ENCODE results near the gene VAV3.
A peak's percentile ranks its signal among the peaks of the same experiment; 100 is the strongest.

The VAV3 gene, protein sequence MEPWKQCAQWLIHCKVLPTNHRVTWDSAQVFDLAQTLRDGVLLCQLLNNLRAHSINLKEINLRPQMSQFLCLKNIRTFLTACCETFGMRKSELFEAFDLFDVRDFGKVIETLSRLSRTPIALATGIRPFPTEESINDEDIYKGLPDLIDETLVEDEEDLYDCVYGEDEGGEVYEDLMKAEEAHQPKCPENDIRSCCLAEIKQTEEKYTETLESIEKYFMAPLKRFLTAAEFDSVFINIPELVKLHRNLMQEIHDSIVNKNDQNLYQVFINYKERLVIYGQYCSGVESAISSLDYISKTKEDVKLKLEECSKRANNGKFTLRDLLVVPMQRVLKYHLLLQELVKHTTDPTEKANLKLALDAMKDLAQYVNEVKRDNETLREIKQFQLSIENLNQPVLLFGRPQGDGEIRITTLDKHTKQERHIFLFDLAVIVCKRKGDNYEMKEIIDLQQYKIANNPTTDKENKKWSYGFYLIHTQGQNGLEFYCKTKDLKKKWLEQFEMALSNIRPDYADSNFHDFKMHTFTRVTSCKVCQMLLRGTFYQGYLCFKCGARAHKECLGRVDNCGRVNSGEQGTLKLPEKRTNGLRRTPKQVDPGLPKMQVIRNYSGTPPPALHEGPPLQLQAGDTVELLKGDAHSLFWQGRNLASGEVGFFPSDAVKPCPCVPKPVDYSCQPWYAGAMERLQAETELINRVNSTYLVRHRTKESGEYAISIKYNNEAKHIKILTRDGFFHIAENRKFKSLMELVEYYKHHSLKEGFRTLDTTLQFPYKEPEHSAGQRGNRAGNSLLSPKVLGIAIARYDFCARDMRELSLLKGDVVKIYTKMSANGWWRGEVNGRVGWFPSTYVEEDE

DNA sequence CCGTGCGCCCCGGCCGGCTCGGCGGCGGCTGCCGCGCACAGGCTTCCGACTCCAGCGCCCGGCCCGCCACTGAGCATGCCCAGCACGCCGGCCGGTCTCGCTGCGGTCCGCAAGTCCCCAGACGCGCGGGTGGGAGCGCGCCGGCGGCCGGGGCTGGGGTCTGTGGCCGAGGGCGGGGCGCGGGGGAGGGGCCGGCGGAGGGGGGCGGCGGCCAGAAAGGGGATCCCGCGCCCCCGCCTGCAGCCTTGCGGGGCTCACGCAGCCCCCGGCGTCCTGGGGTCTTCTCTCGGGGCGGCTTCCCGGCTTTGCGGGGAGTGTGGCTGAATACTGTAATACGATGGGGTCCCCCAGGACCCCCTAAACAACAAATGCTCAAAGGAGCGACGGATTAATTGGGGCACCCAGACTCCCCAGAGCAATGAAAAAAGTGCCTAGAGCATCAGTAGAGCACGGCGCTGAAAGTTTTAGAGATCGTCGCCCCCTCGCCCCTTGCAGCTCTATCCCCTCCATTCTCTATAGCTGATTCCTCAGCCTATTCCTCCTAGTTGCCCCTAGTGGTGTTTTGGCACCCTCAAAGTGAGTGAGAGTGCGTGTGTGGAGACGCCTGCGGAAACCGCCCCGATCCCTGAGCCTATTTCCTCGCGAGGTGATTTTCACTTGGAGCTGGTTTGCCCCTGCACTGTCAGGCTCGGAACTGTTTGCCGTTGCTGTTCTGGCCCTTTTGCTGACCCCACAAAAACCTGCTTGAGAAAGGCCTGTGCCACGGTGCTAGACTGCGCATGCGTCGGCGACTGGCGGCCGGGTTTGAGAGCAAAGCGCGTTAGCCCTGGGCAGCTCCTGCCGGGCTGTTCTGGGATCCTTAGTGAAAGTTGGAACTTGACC is at the start of gene VAV3:
Gene VAV3, minus strand, starts transcription at position 71 of the 882 bp plus-strand sequence. CDS start 311 bp downstream, outside the sequence.
- peak within 1 kb of the TSS; percentile 98 to 100 (median 99) for H3K4me3 Mint-ChIP-seq
- peaks cover 37% of the 10 kb centered on the region for H3K27me3 Mint-ChIP-seq (ENCODE audit: low read depth)
- H3K36me3 Mint-ChIP-seq (ENCODE audit: low read depth), result no peaks in the 10 kb centered on the region
- TF ChIP-seq, protein P1, sequence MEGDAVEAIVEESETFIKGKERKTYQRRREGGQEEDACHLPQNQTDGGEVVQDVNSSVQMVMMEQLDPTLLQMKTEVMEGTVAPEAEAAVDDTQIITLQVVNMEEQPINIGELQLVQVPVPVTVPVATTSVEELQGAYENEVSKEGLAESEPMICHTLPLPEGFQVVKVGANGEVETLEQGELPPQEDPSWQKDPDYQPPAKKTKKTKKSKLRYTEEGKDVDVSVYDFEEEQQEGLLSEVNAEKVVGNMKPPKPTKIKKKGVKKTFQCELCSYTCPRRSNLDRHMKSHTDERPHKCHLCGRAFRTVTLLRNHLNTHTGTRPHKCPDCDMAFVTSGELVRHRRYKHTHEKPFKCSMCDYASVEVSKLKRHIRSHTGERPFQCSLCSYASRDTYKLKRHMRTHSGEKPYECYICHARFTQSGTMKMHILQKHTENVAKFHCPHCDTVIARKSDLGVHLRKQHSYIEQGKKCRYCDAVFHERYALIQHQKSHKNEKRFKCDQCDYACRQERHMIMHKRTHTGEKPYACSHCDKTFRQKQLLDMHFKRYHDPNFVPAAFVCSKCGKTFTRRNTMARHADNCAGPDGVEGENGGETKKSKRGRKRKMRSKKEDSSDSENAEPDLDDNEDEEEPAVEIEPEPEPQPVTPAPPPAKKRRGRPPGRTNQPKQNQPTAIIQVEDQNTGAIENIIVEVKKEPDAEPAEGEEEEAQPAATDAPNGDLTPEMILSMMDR (IDR thresholded peaks at IDR 0.05; ENCODE audit: unreplicated experiment in 3 of 3), result peak in 1 of 3 experiments; percentile 33
- H3K9me3 Mint-ChIP-seq, result no peaks in the 10 kb centered on the region
- peaks cover 19% of the 10 kb centered on the region for H3K4me1 Mint-ChIP-seq
- H3K27ac Mint-ChIP-seq, result peak within 1 kb of the TSS; percentile 82 to 86 (median 84)

DNA sequence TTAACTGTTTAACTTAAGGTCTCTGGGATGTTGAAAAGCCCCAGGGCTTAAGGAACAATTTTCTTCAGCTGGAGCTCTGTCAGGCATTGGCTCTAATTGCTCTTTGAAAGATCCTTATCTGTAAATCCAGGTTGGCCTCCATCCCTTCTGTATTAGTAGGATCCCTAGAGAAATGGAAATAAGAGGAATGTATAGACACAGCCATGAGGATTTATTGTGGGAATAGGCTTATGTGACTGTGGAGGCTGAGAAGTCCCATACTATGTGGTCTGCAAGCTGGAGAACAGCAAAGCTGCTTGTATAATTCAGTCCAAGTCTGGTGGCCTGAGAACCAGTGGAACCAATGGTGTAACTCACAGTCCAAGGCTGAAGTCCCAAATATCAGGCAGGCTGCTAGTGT is 47.6 kb upstream of the VAV3 start:
- TF ChIP-seq, protein P1 (IDR thresholded peaks at IDR 0.05; ENCODE audit: unreplicated experiment in 3 of 3), result no peak
- Mint-ChIP-seq H3K27ac (peak overlapping the region in 1 of 3 experiments; percentile 22), H3K9me3 (no peaks in the 10 kb centered on the region), H3K4me1 (peaks cover 12% of the 10 kb centered on the region), H3K27me3 (ENCODE audit: low read depth) (peaks cover 4% of the 10 kb centered on the region), H3K36me3 (ENCODE audit: low read depth) (no peaks in the 10 kb centered on the region), H3K4me3 (no peak overlapping the region)

DNA sequence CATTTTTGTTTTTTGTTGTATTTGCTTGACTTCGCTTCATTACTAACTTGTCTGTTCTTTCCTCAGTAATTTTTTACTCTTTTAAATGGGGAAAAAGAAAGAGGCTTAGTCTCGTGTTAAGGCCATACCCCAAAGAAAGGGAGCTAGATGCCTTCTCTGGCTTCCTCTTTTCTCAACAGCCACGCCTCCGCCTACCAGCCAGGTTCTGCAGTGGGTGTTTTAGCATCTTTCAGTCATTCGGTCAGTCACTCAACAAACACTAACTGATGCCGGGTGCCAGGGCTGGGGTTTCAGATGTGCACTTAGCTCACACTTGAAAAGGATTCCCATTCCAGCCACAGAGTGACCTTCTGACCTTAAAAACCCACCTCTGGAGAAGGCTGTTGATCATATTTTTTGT is 46.3 kb upstream of the VAV3 start:
- H3K27me3 Mint-ChIP-seq (ENCODE audit: low read depth), result peaks cover 4% of the 10 kb centered on the region
- H3K9me3 Mint-ChIP-seq, result no peaks in the 10 kb centered on the region
- no peak overlapping the region for H3K4me3 Mint-ChIP-seq
- peaks cover 12% of the 10 kb centered on the region for H3K4me1 Mint-ChIP-seq
- H3K36me3 Mint-ChIP-seq (ENCODE audit: low read depth), result no peaks in the 10 kb centered on the region
- H3K27ac Mint-ChIP-seq, result no peak overlapping the region
- TF ChIP-seq, protein P1 (IDR thresholded peaks at IDR 0.05; ENCODE audit: unreplicated experiment in 3 of 3), result no peak

DNA sequence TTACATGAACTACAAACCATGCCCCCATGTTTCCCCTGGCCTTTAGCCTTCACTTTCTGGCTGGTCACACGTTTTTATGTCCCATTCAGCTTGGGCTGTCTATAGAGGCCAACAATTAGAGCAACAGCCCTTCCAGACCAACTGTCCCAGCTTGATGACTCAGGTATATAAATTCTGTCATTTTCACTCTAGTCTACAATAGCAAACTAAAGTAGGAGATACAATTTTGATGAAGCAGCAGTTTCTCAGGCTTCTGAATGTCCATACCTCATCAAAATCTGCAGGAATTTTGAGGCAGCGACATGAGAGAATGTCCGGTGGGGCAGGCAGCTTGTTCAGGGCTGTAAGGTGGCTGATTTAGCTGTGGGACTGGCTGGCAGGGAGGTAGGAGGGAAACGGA is 45.6 kb upstream of the VAV3 start:
- no peak overlapping the region for H3K4me3 Mint-ChIP-seq
- peaks cover 12% of the 10 kb centered on the region for H3K4me1 Mint-ChIP-seq
- no peaks in the 10 kb centered on the region for H3K36me3 Mint-ChIP-seq (ENCODE audit: low read depth)
- H3K27me3 Mint-ChIP-seq (ENCODE audit: low read depth), result peaks cover 4% of the 10 kb centered on the region
- TF ChIP-seq, protein P1 (IDR thresholded peaks at IDR 0.05; ENCODE audit: unreplicated experiment in 3 of 3), result no peak
- no peak overlapping the region for H3K27ac Mint-ChIP-seq
- no peaks in the 10 kb centered on the region for H3K9me3 Mint-ChIP-seq

DNA sequence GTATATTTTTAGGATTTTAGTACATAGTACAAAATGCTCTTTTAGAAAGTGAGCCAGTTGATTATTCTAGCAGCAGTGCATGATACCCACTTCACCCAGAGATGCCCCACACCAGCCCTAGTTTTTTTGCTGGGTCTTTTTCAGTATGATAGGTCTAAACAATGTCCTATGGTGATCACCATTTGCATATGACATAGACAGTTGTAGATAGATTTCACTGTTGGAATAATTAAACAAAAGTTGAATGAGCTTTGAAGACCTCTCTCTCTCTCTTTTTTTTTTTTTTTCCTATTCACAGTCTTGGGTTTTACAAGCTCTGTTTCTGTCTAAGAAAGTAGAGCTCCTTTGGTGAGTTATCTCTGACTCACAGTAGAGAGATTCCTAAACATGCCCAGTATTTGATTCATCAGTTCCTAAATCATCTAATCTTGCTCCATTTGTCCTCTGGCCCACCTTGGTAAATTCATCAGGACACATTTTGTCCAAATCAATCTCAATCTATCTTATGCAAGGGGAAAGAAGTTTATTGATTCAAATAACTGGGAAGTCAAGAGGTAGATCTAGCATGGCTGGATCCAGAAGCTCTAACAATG is 44.7 kb upstream of the VAV3 start:
- Mint-ChIP-seq H3K4me3 (no peak overlapping the region), H3K27me3 (ENCODE audit: low read depth) (peaks cover 4% of the 10 kb centered on the region), H3K4me1 (peaks cover 12% of the 10 kb centered on the region), H3K9me3 (no peaks in the 10 kb centered on the region), H3K27ac (no peak overlapping the region), H3K36me3 (ENCODE audit: low read depth) (no peaks in the 10 kb centered on the region)
- TF ChIP-seq, protein P1 (IDR thresholded peaks at IDR 0.05; ENCODE audit: unreplicated experiment in 3 of 3), result no peak

All from nephron (organoid).